ENCODE measurements around the gene ZNF726.
"Not testable (repeated sequence)": the region's sequence is repeated elsewhere in the genome, so short reads cannot be mapped to it uniquely, and the experiment has no call there.

Gene ZNF726

DNA sequence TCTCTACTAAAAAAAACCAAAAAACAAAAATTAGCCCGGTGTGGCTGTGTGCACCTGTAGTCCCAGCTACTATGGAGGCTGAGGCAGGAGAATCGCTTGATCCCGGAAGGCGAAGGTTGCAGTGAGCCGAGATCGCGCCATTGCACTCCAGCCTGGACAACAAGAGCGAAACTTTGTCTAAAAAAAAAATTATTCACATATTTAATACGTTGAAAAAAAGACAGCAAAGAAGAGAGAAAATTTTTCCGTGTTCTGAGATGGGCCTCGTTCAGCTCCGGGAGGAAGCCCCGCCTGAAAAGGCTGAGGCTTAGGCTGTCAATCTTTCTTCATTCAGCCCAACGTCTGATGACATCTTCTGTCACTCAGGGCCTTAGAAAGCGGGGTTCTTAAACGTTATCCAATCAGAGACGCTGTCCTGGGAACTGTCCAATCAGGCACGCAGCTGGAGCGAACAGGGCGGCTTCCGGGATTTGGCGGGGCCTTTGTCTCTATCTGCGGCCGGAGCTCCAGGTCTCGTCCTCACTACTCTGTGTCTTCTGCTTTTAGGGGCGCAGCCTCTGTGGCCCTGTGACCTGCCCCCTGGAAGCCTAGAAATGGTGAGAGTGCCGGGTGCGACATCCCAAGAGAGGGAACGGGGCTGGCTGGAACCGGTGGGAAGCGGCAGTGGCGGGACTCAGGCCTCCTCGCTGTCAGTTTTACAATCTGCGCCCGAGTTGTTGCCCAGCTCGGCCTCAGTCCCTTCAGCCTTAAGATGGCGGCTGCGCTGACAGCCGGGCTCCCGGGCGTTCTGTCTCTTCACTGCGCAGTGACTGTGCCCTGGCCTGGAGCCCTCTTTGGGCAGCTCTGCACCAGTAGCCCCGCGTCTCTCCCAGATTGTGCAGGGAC lies at the start of gene ZNF726:
TSS of gene ZNF726 (plus strand) at position 485 of the 885 bp plus-strand sequence. CDS start at position 594, 109 bp downstream.
- DNase-seq, result peak; percentile 94

- DNase-seq, result no peak
These were observed 46.8 kb upstream of the ZNF726 start for GRCh38 chr19:23867895-23868294.

GRCh38 chr19:23868630-23869029 lies 46.1 kb upstream of the ZNF726 start:
- no peak for DNase-seq

DNA sequence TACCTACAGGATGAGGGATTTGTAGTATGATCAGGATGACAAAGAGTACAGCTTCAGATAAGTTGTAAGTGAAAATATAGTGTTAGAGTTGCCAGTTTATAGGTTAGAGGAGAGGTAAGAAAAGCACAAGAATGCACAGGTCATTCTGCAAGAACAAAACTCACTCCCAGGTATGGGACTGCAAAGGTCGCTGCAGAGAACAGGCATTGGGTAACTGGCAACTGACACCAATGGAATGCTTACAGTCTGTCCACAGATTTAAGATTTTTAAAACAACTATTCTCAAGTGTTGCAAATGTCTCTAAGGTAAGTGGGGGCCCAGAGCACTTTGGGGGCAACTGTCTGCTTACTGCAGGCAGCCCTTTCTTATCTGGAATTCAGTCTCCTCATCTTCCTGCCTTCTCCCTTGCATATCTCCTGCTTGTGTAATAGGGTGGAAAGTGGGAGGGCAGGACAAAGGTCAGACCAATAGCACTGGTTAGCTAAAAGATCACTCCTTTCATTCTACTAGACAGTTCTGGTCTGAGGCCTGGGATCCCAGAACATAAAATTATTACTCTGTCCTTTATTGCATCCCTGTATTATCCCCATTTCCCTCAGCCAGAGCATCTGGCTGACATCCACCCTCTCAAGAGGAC lies 42.3 kb upstream of the ZNF726 start:
- no peak for DNase-seq

DNA sequence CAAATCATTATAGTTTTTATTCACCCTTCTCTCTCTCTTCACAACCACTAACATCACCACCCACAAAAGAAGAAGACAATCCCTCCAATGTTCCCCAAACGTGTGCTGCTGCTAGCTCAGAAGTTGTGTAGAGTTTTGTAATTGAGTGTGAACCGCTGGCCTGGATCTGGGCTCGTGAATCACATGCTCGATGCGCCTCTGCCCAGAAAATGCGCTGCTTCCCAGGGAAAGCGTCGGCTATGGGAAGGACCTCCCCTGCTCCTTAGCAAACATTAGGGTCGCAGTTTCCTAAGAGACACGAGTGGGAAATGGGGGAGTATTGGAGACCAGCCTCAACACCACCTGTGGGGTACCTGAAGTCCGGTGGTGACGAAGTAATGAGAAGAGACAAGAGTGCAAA lies 38.4 kb upstream of the ZNF726 start:
- DNase-seq, result no peak

GRCh38 chr19:23876756-23877155 lies 37.9 kb upstream of the ZNF726 start:
- not testable (repeated sequence) for DNase-seq

DNA sequence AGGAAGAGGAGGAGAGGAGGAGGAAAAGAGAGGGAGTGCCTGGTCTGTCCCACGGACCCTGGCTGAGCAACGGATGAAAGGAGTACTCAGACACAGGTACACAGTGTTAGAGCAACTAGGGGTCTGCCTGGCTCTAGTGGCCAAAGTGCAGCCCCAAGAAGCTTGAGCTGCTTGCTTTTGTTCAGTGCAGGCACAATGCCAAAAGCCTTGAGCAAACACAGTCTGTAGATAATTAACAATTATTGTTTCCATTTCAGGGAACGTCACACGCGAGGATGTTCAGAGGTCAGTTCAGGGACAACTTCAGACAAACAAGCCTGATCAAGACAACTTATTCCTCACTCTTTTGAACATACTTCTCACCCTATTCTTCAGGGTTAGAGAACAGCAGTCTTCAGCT lies 32.2 kb upstream of the ZNF726 start:
- no peak for DNase-seq

- DNase-seq, result no peak
These were observed 30.3 kb upstream of the ZNF726 start for GRCh38 chr19:23884363-23884762.

DNA sequence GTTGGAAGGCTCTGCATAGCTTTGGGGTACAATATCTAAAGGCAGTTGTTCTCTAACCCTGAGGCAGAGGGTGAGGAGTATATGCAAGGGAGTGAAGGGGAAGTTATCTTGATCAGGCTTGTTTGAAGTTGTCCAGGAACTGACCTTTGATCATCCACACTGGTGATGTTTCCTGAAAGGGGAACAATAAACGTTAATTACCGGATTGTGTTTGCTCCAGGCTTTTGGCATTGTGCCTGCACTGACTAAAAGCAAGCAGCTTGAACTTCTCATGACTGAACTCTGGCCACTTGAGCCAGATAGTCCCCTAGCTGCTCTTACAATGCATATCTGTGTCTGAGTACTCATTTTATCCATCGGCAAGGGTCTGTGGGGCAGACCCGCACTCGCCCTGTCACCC lies 27.0 kb upstream of the ZNF726 start:
- no peak for DNase-seq

GRCh38 chr19:23896096-23896495 lies 18.6 kb upstream of the ZNF726 start:
- not testable (repeated sequence) for DNase-seq

- no peak for DNase-seq
These were observed 17.8 kb upstream of the ZNF726 start for GRCh38 chr19:23896912-23897311.

- DNase-seq, result no peak
These were observed 13.3 kb upstream of the ZNF726 start for GRCh38 chr19:23901360-23901759.

- DNase-seq, result no peak
These were observed 10.3 kb upstream of the ZNF726 start for GRCh38 chr19:23904406-23904805.

DNA sequence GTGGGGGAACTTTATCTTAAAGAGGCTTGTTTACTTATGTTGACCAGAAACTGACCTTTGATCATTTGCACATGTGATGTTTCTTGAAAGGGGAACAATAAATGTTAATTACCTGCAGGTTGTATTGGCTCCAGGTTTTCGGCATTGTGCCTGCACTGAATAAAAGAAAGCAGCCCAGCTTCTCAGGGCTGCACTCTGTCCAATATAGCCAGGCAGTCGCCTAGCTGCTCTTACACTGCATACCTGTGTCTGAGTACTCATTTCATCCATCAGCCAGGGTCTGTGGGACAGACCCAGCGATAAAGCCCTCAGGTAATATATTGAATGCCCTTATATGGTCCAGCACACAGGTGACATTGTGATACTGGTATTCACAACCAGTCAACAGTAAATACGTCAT lies 8.9 kb upstream of the ZNF726 start:
- no peak for DNase-seq

DNA sequence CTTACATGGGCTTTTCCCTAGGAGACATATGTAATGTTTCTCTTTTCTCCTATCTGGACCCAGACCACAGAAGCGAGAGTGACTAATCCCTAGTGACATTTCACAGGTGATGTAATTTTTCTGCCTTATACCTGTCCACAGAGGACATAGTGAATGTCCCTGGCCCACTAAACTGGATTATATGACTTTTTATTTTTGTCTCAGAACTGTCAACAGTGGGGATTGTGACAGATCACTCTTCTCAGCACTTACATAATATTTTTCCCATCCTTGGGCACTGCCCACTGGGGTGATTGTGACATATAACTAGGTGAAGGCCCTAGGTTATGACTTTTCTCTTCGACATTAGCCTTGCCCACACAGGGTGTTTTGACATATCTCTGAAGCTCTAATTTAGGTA lies 7.9 kb upstream of the ZNF726 start:
- no peak for DNase-seq

DNA sequence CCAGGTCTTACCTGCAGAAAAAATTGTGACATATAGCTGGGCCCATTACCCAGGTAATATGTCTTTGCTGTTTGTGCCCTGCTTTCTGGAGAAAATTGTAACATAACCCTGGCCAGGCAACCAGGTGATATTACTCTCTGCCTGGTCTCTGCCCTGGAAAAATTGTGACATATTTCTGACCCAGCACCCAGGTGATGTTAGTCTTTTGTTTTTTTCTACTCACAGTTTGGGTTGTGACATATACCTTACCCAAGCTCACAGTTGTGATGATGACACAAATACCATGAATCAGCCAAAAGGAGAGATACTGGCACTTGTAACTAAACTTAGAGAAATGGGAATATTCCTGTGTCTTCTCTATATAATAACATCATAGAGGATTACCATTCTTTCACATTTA lies 6.5 kb upstream of the ZNF726 start:
- DNase-seq, result no peak

DNA sequence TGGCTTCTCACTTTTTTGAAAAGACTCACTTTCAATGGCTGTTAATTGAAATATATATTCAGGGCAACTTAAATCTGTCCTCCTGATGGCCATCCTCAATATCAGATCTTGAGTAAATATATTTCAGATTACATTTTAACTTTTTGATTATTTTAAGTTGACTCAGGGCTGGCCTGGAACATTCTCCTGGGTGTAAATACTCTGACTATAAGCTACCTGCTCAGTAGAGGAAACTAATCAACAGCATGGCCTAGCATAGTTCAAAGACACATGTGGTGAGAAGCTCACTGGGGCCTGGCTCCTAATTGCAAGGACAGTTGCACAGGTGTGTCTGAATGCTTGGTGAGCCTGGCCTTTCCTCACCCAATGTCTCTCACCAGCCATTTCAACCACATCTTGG lies 5.5 kb upstream of the ZNF726 start:
- DNase-seq, result no peak

DNA sequence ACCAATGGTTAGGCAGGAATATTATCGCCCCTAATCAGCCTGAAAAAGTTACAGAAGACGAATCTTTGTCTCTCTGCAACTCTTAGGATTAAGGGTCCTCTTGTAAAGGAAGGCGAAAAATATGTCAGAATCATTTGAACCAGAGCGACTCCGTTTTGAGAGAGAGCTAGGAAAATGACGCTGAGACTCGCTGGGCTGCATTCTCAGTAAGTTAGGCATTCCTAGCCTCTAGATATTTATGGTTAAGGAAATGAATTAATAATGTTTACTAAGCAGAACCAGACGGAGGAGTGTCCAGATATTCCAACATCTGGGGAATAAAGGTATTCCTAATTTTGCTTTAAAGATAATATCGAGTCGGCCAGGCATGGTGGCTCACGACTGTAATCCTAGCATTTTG lies 755 bp upstream of the ZNF726 start:
- DNase-seq, result no peak

DNA sequence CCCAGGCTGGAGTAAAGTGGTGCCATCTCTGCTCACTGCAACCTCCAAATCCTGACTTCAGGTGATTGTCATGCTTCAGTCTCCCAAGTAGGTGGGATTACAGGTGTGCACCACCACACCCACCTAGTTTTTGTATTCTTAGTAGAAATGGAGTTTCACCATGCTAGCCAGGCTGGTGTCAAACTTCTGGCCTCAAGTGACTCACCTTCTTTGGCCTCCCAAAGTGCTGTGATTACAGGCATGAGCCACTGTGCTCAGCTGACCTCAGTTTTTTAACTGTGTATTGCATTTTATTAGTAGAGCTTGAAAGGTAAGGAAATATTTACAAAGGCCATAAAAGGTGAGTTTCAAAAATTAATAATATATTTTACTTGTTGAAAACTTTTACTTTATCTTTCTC lies 2.3 kb downstream of the ZNF726 start:
- DNase-seq, result no peak

DNA sequence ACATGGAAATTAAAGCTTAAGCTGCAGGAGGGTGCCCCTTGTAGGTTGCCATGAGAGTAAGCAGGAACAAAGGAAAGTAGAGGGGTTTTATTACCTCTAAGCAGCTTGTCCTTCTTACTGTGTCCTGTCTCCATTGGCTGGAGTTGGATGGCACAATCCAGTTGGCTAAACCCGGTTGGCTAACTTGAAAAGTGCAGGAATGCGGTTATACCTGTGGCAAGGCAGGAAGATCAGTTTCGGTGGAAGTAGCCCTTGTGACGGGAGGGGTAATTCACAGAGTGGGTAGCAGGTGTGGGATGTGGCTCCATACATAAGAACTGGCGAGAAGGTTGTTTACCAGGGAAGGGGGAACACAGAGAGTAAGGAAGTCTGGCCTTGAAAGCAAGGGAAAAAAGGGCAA lies 3.2 kb downstream of the ZNF726 start:
- no peak for DNase-seq

GRCh38 chr19:23925285-23925684 lies 10.6 kb downstream of the ZNF726 start:
- DNase-seq, result no peak

- DNase-seq, result no peak
These were observed 18.2 kb downstream of the ZNF726 start for GRCh38 chr19:23932878-23933277.

DNA sequence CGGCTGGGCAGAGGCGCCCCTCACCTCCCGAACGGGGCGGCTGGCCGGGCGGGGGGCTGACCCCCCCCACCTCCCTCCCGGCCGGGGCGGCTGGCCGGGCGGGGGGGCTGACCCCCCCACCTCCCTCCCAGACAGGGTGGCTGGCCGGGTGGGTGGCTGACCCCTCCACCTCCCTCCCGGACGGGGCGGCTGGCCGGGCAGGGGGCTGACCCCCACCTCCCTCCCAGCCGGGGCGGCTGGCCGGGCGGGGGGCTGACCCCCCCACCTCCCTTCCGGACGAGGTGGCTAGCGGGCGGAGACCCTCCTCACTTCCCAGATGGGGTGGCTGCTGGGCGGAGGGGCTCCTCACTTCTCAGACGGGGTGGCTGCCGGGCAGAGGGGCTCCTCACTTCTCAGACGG lies 22.3 kb downstream of the ZNF726 start:
- not testable (repeated sequence) for DNase-seq

GRCh38 chr19:23943411-23943810 lies 28.7 kb downstream of the ZNF726 start:
- no peak for DNase-seq

- no peak for DNase-seq
These were observed 31.9 kb downstream of the ZNF726 start for GRCh38 chr19:23946569-23946968.

Measured in fibroblast of upper back skin (primary cell).